Mesenchymal stem cell (in vitro differentiated cells and primary cell): ENCODE data around the gene STOM.

Experiments used
- DNase-seq: peaks from one replicate; pipeline ENCODE4 v3.0.0-alpha.2; 2013
- H2AFZ ChIP-seq: one replicate; pipeline ENCODE4 v1.6.1; 2013; ENCODE audit warnings: low read depth, mild to moderate bottlenecking, control low read depth, inconsistent platforms, low read length, moderate library complexity
- H2AK5ac ChIP-seq: 2 replicates; pipeline ENCODE4 v1.6.1; 2013; ENCODE audit warnings: low read length, moderate library complexity, mild to moderate bottlenecking, inconsistent platforms; ENCODE audit not compliant: severe bottlenecking
- H2BK120ac ChIP-seq: one replicate; pipeline ENCODE4 v1.6.1; 2013; ENCODE audit warnings: low read depth, mild to moderate bottlenecking, inconsistent platforms, low read length, moderate library complexity
- H2BK12ac ChIP-seq, 2 experiments: one replicate each; pipeline ENCODE4 v1.6.1; 2013; ENCODE audit warnings: inconsistent platforms in 2 of 2, low read length in 2 of 2, mild to moderate bottlenecking in 2 of 2, moderate library complexity in 2 of 2, control low read depth in 1 of 2
- H2BK15ac ChIP-seq: one replicate; pipeline ENCODE4 v1.6.1; 2013; ENCODE audit warnings: mild to moderate bottlenecking, low read depth, inconsistent platforms; ENCODE audit not compliant: poor library complexity, severe bottlenecking
- H2BK5ac ChIP-seq: 2 replicates; pipeline ENCODE4 v1.6.1; 2013; ENCODE audit warnings: low read depth, mild to moderate bottlenecking, low read length, control low read depth, inconsistent platforms; ENCODE audit not compliant: poor library complexity, severe bottlenecking
- H3K14ac ChIP-seq, 2 experiments: one replicate each; pipeline ENCODE4 v1.6.1; 2013; ENCODE audit warnings: inconsistent platforms in 2 of 2, low read length in 2 of 2, control low read depth in 1 of 2, mild to moderate bottlenecking in 1 of 2, moderate library complexity in 1 of 2
- H3K18ac ChIP-seq, 2 experiments: one replicate each; pipeline ENCODE4 v1.6.1; 2013; ENCODE audit warnings: inconsistent platforms in 2 of 2, low read length in 2 of 2, control low read depth in 1 of 2, low read depth in 1 of 2, mild to moderate bottlenecking in 1 of 2
- H3K23ac ChIP-seq, 2 experiments: one replicate each; pipeline ENCODE4 v1.6.1; 2013; ENCODE audit warnings: inconsistent platforms in 2 of 2, low read length in 2 of 2, mild to moderate bottlenecking in 2 of 2, moderate library complexity in 2 of 2, control low read depth in 1 of 2
- H3K27ac ChIP-seq: 2 replicates; pipeline ENCODE4 v1.5.1; 2013; ENCODE audit warnings: mild to moderate bottlenecking, moderate library complexity, low read length, control low read depth, inconsistent platforms; ENCODE audit not compliant: poor library complexity, severe bottlenecking
- H3K27me3 ChIP-seq, 2 experiments: 2 replicates each; pipeline versions ENCODE4 v1.6.1 to v1.7.0; 2013; ENCODE audit warnings: low read length in 2 of 2, mild to moderate bottlenecking in 2 of 2, moderate library complexity in 2 of 2, control low read depth in 1 of 2, inconsistent platforms in 1 of 2; ENCODE audit not compliant: control insufficient read depth in 1 of 2, insufficient read depth in 1 of 2
- H3K36me3 ChIP-seq, 2 experiments: 2 replicates each; pipeline versions ENCODE4 v1.6.1 to v1.7.0; 2013; ENCODE audit warnings: low read length in 2 of 2, control low read depth in 1 of 2, inconsistent platforms in 1 of 2, low read depth in 1 of 2, mild to moderate bottlenecking in 1 of 2; ENCODE audit not compliant: insufficient read depth in 2 of 2, control insufficient read depth in 1 of 2
- H3K4ac ChIP-seq, 2 experiments: one replicate each; pipeline ENCODE4 v1.6.1; 2013; ENCODE audit warnings: inconsistent platforms in 2 of 2, low read length in 2 of 2, mild to moderate bottlenecking in 2 of 2, moderate library complexity in 2 of 2, control low read depth in 1 of 2, low read depth in 1 of 2
- H3K4me1 ChIP-seq: 2 replicates; pipeline ENCODE4 v1.6.1; 2013; ENCODE audit warnings: low read depth, low read length, control low read depth; ENCODE audit not compliant: control insufficient read depth, insufficient read depth
- H3K4me2 ChIP-seq: 2 replicates; pipeline ENCODE4 v1.6.1; 2013; ENCODE audit warnings: low read length, mild to moderate bottlenecking, inconsistent platforms; ENCODE audit not compliant: poor library complexity, severe bottlenecking
- H3K4me3 ChIP-seq, 2 experiments: 2 replicates each; pipeline versions ENCODE4 v1.5.1 to v1.7.0; 2013; ENCODE audit warnings: low read length in 2 of 2, mild to moderate bottlenecking in 2 of 2, control low read depth in 1 of 2, low read depth in 1 of 2; ENCODE audit not compliant: insufficient read depth in 1 of 2
- H3K79me1 ChIP-seq: replicated peaks from 2 replicates; pipeline ENCODE4 v1.6.1; 2013; ENCODE audit warnings: mild to moderate bottlenecking, control low read depth, low read length, inconsistent platforms; ENCODE audit not compliant: poor library complexity, severe bottlenecking
- H3K9ac ChIP-seq: 2 replicates; pipeline ENCODE4 v1.7.0; 2013; ENCODE audit warnings: mild to moderate bottlenecking, low read length, moderate library complexity
- H3K9me3 ChIP-seq: 2 replicates; pipeline ENCODE4 v1.7.0; 2013; ENCODE audit warnings: mild to moderate bottlenecking, low read length; ENCODE audit not compliant: control insufficient read depth
- H4K8ac ChIP-seq: one replicate; pipeline ENCODE4 v1.6.1; 2013; ENCODE audit warnings: inconsistent platforms, mild to moderate bottlenecking, low read length, moderate library complexity
- H4K91ac ChIP-seq: one replicate; pipeline ENCODE4 v1.6.1; 2013; ENCODE audit warnings: mild to moderate bottlenecking, low read length, inconsistent platforms
- WGBS: methylation state at CpG from one replicate; pipeline ENCODE4 v1.1.7; 2013; ENCODE audit warnings: mixed read lengths; 5-methylcytosine and 5-hydroxymethylcytosine counted together

Gene STOM

DNA sequence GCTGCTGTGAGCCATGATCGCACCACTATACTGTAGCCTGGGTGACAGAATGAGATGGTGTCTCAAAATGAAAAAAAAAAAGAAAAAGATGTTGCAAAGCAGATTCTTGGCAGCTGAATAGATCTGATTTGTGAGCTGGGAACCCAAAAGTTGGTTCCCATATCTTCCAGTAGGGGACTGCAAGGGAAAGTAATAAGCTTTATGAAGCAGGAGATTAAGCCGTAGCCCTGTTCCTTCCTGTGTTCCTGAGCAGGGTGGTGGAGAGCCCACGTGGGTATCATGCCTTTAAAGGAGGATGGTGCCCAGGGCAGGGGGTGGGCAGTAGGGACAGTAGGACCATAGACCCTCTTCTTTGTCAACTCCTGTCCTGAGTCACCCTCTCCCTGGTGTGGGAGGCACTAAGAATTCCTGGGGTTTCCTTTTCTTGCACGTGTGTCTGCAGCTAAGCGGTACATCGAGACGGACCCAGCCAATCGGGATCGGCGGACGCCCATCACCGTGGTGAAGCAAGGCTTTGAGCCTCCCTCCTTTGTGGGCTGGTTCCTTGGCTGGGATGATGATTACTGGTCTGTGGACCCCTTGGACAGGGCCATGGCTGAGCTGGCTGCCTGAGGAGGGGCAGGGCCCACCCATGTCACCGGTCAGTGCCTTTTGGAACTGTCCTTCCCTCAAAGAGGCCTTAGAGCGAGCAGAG lies 37.9 kb downstream of the STOM start:
- H3K79me1 ChIP-seq: peaks cover 18% of the 10 kb centered on the region
- no peak overlapping the region for H3K4ac ChIP-seq
- H3K27ac ChIP-seq: no peak overlapping the region
- H3K23ac ChIP-seq: no peak overlapping the region
- 93% methylated on average over 12 of the region's 14 CpGs for WGBS
- peak overlapping the region; percentile 2 for H4K8ac ChIP-seq
- H3K4me3 ChIP-seq: no peak overlapping the region
- H2BK120ac ChIP-seq: no peak overlapping the region
- H3K18ac ChIP-seq: no peak overlapping the region
- no peak overlapping the region for H3K4me2 ChIP-seq
- no peak overlapping the region for H4K91ac ChIP-seq
- H3K9ac ChIP-seq: peak overlapping the region; percentile 43
- H3K36me3 ChIP-seq: peaks cover 69 to 94% of the 10 kb centered on the region in 2 experiments
- DNase-seq: peak; percentile 64
- H3K9me3 ChIP-seq: no peaks in the 10 kb centered on the region
- H2BK5ac ChIP-seq: no peak overlapping the region
- H2BK12ac ChIP-seq: no peak overlapping the region
- H3K27me3 ChIP-seq: no peaks in the 10 kb centered on the region
- H2AFZ ChIP-seq: no peak overlapping the region
- H2BK15ac ChIP-seq: no peak overlapping the region
- no peak overlapping the region for H2AK5ac ChIP-seq
- no peaks in the 10 kb centered on the region for H3K4me1 ChIP-seq
- no peak overlapping the region for H3K14ac ChIP-seq

DNA sequence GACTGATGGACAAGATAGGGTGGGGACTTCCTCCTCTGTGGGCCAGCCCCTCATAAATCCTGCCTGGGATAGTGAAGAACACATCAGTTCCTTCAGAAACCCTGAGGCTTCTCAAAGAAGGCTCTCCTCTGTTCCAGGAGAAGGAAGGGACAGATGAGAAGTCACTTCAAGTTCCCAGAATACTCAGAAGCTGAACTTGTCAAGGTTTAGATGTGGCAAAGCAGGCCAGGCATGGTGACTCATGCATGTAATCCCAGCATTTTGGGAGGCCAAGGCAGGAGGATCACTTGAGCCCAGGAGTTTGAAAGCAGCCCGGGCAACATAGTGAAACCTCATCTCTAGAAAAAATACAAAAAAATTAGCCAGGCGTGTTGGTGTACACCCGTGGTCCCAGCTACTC lies 38.5 kb downstream of the STOM start:
- no peak overlapping the region for H4K8ac ChIP-seq
- 94% methylated on average over 3 of the region's 3 CpGs for WGBS
- no peak overlapping the region for H3K4ac ChIP-seq
- no peak overlapping the region for H2BK5ac ChIP-seq
- no peak overlapping the region for H3K18ac ChIP-seq
- no peak overlapping the region for H2BK12ac ChIP-seq
- H2BK15ac ChIP-seq: no peak overlapping the region
- no peaks in the 10 kb centered on the region for H3K27me3 ChIP-seq
- no peak overlapping the region for H3K27ac ChIP-seq
- no peaks in the 10 kb centered on the region for H3K9me3 ChIP-seq
- H4K91ac ChIP-seq: no peak overlapping the region
- peaks cover 75 to 94% of the 10 kb centered on the region in 2 experiments for H3K36me3 ChIP-seq
- no peak overlapping the region for H2BK120ac ChIP-seq
- no peak overlapping the region for H3K4me2 ChIP-seq
- H3K79me1 ChIP-seq: peaks cover 22% of the 10 kb centered on the region
- H3K14ac ChIP-seq: no peak overlapping the region
- H3K23ac ChIP-seq: no peak overlapping the region
- H3K4me1 ChIP-seq: no peaks in the 10 kb centered on the region
- H3K4me3 ChIP-seq: no peak overlapping the region
- no peak overlapping the region for H2AK5ac ChIP-seq
- no peak overlapping the region for H2AFZ ChIP-seq
- no peak overlapping the region for H3K9ac ChIP-seq
- DNase-seq: peak; percentile 28

DNA sequence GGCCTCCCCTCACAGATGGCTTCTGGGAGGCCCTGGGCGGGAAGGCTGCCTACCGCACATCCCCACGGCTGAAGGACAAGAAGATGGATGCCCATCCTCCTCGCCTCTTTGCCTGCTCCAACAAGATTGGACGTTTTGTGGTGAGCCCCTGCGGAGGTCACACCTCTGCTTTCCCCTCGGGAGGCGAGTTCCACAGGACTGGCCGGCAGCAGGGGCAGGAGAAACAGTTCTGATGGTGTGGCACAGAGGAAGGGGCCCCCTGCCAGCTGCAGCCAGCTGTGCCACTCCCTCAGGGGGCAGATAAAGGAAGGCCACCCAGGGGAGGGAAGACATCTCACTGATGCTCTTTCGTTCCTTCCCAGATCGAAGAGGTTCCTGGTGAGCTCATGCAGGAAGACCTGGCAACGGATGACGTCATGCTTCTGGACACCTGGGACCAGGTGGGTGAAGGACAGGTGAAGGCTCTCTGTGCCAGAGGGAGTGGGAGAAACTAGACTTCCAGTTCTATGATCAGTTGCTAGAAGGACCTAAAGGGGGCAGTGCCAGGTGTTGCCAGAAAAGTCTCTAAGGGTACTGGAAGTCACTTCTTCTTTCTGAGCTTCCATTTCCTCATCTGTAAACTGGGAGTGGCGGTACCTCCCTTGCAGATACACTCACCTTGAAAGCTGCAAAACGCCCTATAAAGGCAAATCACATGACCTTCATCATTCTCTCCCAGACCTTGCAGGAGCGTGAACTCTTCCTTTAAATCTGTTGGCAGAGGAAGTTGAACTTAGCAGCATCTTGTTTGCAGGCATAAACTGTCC lies 41.0 kb downstream of the STOM start:
- DNase-seq: no peak
- H4K91ac ChIP-seq: no peak overlapping the region
- no peak overlapping the region for H2BK120ac ChIP-seq
- H2BK12ac ChIP-seq: no peak overlapping the region
- no peak overlapping the region for H3K23ac ChIP-seq
- H3K4me3 ChIP-seq: no peak overlapping the region
- no peak overlapping the region for H3K14ac ChIP-seq
- no peaks in the 10 kb centered on the region for H3K9me3 ChIP-seq
- H3K4me1 ChIP-seq: no peaks in the 10 kb centered on the region
- H3K4me2 ChIP-seq: no peak overlapping the region
- H2AK5ac ChIP-seq: no peak overlapping the region
- no peak overlapping the region for H3K27ac ChIP-seq
- peaks cover 90 to 92% of the 10 kb centered on the region in 2 experiments for H3K36me3 ChIP-seq
- no peak overlapping the region for H3K4ac ChIP-seq
- no peak overlapping the region for H2AFZ ChIP-seq
- H3K9ac ChIP-seq: no peak overlapping the region
- no peak overlapping the region for H4K8ac ChIP-seq
- H3K18ac ChIP-seq: no peak overlapping the region
- H3K79me1 ChIP-seq: peaks cover 23% of the 10 kb centered on the region
- no peak overlapping the region for H2BK15ac ChIP-seq
- no peak overlapping the region for H2BK5ac ChIP-seq
- H3K27me3 ChIP-seq: no peaks in the 10 kb centered on the region
- WGBS: 94% methylated on average over 16 of the region's 16 CpGs

DNA sequence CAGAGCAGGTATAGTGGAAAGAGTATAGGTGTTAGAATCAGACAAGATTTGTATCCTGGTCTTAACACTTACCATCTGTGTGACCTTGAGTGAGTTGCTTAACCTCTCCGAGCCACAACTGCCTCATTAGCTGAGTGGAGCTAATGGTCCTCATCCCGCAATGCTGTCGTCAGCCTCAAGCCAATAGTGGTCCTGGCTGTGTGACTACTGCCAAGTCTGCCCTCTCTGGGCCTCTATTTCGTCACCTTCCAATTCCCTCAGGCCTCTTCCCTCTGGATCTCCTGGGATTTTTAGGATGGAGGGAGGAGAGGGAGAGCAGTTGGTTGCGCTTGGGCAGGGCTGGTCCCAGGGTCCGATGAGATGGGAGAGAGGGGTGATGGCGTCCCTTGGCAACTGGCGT lies 41.6 kb downstream of the STOM start:
- Histone ChIP-seq H3K27me3 (no peaks in the 10 kb centered on the region), H3K9ac (peak overlapping the region; percentile 7), H3K4ac (no peak overlapping the region), H2BK5ac (no peak overlapping the region), H2BK120ac (no peak overlapping the region), H3K18ac (no peak overlapping the region), H4K8ac (no peak overlapping the region), H3K79me1 (peaks cover 23% of the 10 kb centered on the region), H2AK5ac (no peak overlapping the region), H2AFZ (no peak overlapping the region), H3K4me1 (no peaks in the 10 kb centered on the region), H3K9me3 (no peaks in the 10 kb centered on the region), H3K27ac (no peak overlapping the region), H3K4me2 (no peak overlapping the region), H4K91ac (no peak overlapping the region), H3K36me3 (peaks cover 89 to 92% of the 10 kb centered on the region in 2 experiments), H3K4me3 (no peak overlapping the region), H2BK15ac (no peak overlapping the region), H2BK12ac (no peak overlapping the region), H3K14ac (no peak overlapping the region), H3K23ac (no peak overlapping the region)
- 94% methylated on average over 7 of the region's 8 CpGs for WGBS
- DNase-seq: no peak
